ENCODE data around the gene RILPL1. TPM values are rescaled to one million over a fixed set of nuclear protein-coding genes. Genes with fewer than 3 reads are reported as not detected.

Gene RILPL1
- total and polyA plus RNA-seq, 8 donors, result 2.7 to 42.3 (median 7.5) TPM

DNA sequence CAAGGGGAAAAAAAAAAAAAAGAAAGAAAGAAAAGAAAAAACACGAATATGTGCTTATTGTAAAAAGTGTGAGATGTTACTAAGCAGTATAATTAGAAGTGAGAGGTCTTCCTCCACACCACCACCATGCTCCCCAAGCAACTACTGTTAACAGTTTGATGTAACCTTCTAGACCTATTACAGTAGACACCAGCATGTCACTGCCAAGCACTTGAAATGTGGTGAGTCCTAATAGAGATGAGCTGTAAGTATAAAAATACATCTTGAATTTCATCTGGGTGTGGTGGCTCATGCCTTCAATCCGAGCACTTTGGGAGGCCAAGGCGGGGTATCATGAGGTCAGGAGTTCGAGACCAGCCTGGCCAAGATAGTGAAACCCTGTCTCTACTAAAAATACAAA is 83.7 kb downstream of the RILPL1 start:
- no peak for DNase-seq
- WGBS, 5 donors, result 75 to 89% (median 82%) methylated on average over 4 of the region's 4 CpGs
- TF ChIP-seq, protein P1, sequence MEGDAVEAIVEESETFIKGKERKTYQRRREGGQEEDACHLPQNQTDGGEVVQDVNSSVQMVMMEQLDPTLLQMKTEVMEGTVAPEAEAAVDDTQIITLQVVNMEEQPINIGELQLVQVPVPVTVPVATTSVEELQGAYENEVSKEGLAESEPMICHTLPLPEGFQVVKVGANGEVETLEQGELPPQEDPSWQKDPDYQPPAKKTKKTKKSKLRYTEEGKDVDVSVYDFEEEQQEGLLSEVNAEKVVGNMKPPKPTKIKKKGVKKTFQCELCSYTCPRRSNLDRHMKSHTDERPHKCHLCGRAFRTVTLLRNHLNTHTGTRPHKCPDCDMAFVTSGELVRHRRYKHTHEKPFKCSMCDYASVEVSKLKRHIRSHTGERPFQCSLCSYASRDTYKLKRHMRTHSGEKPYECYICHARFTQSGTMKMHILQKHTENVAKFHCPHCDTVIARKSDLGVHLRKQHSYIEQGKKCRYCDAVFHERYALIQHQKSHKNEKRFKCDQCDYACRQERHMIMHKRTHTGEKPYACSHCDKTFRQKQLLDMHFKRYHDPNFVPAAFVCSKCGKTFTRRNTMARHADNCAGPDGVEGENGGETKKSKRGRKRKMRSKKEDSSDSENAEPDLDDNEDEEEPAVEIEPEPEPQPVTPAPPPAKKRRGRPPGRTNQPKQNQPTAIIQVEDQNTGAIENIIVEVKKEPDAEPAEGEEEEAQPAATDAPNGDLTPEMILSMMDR (IDR thresholded peaks at IDR 0.05), result no peak
- TF ChIP-seq EP300 (IDR thresholded peaks at IDR 0.05) (no peak), POLR2AphosphoS5 (IDR thresholded peaks at IDR 0.05) (no peak), POLR2A (IDR thresholded peaks at IDR 0.05) (no peak)
- H3K36me3 ChIP-seq, result no peaks in the 10 kb centered on the region
- H3K27ac ChIP-seq, result no peak overlapping the region
- peaks cover 17 to 36% (median 29%) of the 10 kb centered on the region in 4 donors for H3K4me1 ChIP-seq
- H3K27me3 ChIP-seq, result no peaks in the 10 kb centered on the region
- intact Hi-C loops (cut with DNase I; ENCODE audit: low total_unique reads), result no loop called here
- no peaks in the 10 kb centered on the region for H3K9me3 ChIP-seq
- H3K4me3 ChIP-seq, result no peak overlapping the region

DNA sequence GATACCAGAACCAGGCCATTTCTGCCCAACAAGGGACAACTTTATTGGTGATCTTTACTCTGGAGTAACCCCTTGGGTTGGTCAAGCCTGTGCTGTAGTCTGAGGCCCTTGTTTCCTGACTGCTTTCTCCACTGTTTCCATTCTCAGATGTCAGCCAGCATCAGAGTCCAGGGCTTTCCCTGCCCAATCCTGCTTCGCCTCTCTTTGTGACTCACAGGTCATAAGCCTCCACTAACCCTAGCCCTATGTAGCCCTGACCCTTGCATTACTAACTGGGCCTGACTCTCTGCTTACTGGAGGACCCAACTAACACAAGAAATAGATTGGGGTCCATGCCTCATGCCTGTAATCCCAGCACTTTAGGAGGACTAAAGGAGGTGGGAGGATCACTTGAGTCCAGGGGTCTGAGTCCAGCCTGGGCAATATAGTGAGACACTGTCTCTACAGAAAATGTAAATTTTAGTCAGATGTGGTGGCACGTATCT is 84.2 kb downstream of the RILPL1 start:
- Histone ChIP-seq H3K36me3 (no peaks in the 10 kb centered on the region), H3K9me3 (no peaks in the 10 kb centered on the region), H3K4me3 (no peak overlapping the region), H3K27me3 (no peaks in the 10 kb centered on the region), H3K27ac (peak overlapping the region; percentile 3 to 88 (median 68)), H3K4me1 (peaks cover 23 to 41% (median 31%) of the 10 kb centered on the region in 4 donors)
- DNase-seq, result no peak
- WGBS, 5 donors, result 74 to 94% (median 91%) methylated on average over 2 of the region's 2 CpGs
- TF ChIP-seq EP300 (IDR thresholded peaks at IDR 0.05), result no peak
- intact Hi-C loops (cut with DNase I; ENCODE audit: low total_unique reads), result no loop called here

DNA sequence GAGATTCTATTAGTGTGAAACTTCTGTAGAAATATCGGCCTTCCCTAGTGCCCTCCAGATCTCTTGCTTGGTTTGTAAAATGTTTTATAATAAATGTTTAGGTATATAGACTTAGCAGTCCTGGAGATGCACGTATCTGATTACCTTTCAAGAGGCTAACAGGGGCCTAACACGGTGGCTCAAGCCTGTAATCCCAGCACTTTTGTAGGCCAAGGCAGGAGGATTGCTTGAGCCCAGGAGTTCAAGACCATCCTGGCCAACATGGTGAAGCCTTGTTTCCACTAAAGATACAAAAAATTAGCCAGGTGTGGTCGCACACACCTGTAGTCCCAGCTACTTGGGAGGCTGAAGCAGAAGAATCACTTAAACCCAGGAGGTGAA is 87.2 kb downstream of the RILPL1 start:
- Histone ChIP-seq H3K27me3 (no peaks in the 10 kb centered on the region), H3K4me1 (peaks cover 23 to 41% (median 33%) of the 10 kb centered on the region in 4 donors), H3K36me3 (no peaks in the 10 kb centered on the region), H3K27ac (peak overlapping the region; percentile 30 to 88 (median 76)), H3K4me3 (no peak overlapping the region), H3K9me3 (no peaks in the 10 kb centered on the region)
- intact Hi-C loops (cut with DNase I; ENCODE audit: low total_unique reads), result no loop called here
- 27 to 45% (median 34%) methylated on average over 4 of the region's 4 CpGs for WGBS, 5 donors
- no peak for DNase-seq
- TF ChIP-seq POLR2AphosphoS5 (IDR thresholded peaks at IDR 0.05) (no peak), POLR2A (IDR thresholded peaks at IDR 0.05) (no peak)
- TF ChIP-seq, protein P1 (IDR thresholded peaks at IDR 0.05), result no peak

DNA sequence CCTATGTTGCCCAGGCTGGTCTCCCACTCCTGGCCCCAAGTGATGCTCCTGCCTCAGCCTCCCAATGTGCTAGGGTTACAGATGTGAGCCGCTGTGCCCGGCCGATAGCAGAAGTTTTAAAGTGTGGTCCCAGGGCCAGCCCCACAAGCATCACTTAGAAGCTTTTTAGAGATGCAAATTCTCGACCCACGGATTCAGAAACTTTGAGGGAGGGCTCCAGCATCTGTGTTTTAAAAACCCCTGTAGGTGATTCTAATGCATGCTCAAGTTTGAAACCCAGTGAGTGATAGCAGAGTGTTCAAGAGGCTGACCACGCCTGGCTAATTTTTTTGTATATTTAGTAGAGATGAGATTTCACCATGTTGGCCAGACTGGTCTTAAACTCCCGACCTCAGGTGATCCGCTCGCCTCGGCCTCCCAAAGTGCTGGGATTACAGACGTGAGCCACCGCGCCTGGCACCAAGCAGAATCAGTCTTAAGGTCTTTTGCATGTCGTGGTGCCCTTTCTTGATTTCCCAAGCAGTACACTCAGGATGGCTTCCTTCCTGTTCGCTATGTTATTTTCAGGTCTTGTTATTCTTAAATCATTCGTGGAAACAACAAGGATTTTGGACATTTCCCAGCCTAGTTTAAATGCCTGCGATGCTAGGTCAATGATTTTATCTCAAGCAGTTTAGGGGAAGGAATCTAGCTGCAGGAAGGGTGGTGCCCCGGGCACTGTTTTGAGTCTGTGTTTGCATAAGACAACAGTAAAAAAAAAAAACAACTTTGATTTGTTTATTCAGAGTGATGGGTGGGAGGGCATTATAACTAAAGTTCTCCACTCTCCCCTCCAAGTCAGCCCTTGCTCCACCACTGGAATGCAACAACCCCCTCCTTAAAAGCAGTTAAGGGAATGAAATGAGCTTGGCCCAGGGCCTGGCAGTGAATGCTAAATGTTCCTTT is 87.9 kb downstream of the RILPL1 start:
- peak overlapping the region; percentile 60 to 88 (median 76) for H3K27ac ChIP-seq
- DNase-seq, result peak; percentile 54 to 63
- no peaks in the 10 kb centered on the region for H3K36me3 ChIP-seq
- H3K4me1 ChIP-seq, result peaks cover 23 to 41% (median 33%) of the 10 kb centered on the region in 4 donors
- no peaks in the 10 kb centered on the region for H3K27me3 ChIP-seq
- intact Hi-C loops (cut with DNase I; ENCODE audit: low total_unique reads), result no loop called here
- H3K4me3 ChIP-seq, result peak overlapping the region in 2 of 4 donors; percentile 3
- no peaks in the 10 kb centered on the region for H3K9me3 ChIP-seq
- 22 to 39% (median 29%) methylated on average over 18 of the region's 18 CpGs for WGBS, 5 donors
- TF ChIP-seq POLR2A (IDR thresholded peaks at IDR 0.05) (no peak), POLR2AphosphoS5 (IDR thresholded peaks at IDR 0.05) (peak in 2 of 3 donors; percentile 6 to 34)

DNA sequence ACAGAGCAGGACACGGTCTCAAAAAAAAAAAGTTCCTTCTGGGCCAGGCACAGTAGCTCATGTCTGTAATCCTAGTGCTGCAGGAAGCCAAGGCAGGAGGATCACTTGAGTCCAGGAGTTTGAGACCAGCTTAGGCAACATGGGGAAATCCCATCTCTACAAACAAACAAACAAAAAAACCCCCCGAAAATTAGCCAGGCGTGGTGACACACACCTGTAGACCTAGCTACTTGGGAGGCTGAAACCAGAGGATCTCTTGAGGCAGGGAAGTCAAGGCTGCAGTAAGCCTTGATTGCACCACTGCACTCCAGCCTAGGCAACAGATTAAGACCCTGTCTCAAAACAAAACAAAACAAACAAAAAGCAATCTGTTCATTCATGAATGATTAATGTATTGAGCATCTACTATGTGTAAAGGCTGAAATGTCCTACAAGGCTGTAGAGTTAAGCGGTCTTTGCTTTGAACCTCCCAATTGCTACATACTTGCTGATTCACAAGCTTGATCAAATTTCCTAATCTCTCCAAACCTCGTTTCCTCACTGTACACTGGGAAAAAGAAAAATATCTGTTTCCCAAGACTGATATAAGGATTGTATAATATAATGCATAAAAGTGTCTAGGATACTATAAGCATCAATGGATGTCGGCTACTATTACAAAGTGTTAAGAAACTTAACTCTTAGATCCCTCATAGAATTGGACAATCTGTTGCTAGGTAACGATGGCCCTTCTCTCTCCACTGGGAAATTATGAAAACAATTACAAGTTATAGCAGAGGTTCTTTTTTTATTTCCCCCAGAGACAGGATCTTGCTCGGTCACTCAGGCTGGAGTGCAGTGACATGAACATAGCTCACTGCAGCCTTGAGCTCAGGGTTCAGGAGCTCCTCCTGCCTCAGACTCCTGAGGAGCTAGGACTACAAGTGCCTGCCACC is 89.2 kb downstream of the RILPL1 start:
- peak overlapping the region in 3 of 5 donors; percentile 35 to 88 (median 76) for H3K27ac ChIP-seq
- H3K4me3 ChIP-seq, result no peak overlapping the region
- H3K36me3 ChIP-seq, result no peaks in the 10 kb centered on the region
- no peak for TF ChIP-seq POLR2AphosphoS5 (IDR thresholded peaks at IDR 0.05)
- no peak for TF ChIP-seq EP300 (IDR thresholded peaks at IDR 0.05)
- TF ChIP-seq, protein P1 (IDR thresholded peaks at IDR 0.05), result no peak
- TF ChIP-seq POLR2A (IDR thresholded peaks at IDR 0.05), result no peak
- intact Hi-C loops (cut with DNase I; ENCODE audit: low total_unique reads), result no loop called here
- H3K27me3 ChIP-seq, result no peaks in the 10 kb centered on the region
- 69 to 77% (median 75%) methylated on average over 8 of the region's 8 CpGs for WGBS, 5 donors
- no peak for DNase-seq
- peaks cover 23 to 38% (median 32%) of the 10 kb centered on the region in 4 donors for H3K4me1 ChIP-seq
- no peaks in the 10 kb centered on the region for H3K9me3 ChIP-seq
